ENCODE measurements around the gene MMP24OS. TPM values are rescaled to one million over a fixed set of nuclear protein-coding genes. Genes with fewer than 3 reads are reported as not detected.
A peak's percentile ranks its signal among the peaks of the same experiment; 100 is the strongest.

Gene MMP24OS
- total RNA-seq, 1 experiment from 2014 or later = 7.4 TPM

- H3K27me3 ChIP-seq (ENCODE audit: control insufficient read depth, insufficient read depth, low read length) = no peaks in the 10 kb centered on the region
- peaks cover 2% of the 10 kb centered on the region for H3K36me3 ChIP-seq (replicated peaks; ENCODE audit: control insufficient read depth, insufficient read depth, low read length)
- H3K4me3 ChIP-seq (ENCODE audit: insufficient read depth, low read depth, low read length) = no peak overlapping the region
- DNase-seq = no peak
Observed at GRCh38 chr20:35243317-35243716, 34.6 kb downstream of the MMP24OS start.

- H3K27me3 ChIP-seq (ENCODE audit: control insufficient read depth, insufficient read depth, low read length) = no peaks in the 10 kb centered on the region
- no peak overlapping the region for H3K4me3 ChIP-seq (ENCODE audit: insufficient read depth, low read depth, low read length)
- DNase-seq = no peak
- no peaks in the 10 kb centered on the region for H3K36me3 ChIP-seq (replicated peaks; ENCODE audit: control insufficient read depth, insufficient read depth, low read length)
Observed at GRCh38 chr20:35240811-35241293, 37.1 kb downstream of the MMP24OS start.

GRCh38 chr20:35240083-35240810 is 37.7 kb downstream of the MMP24OS start:
- H3K36me3 ChIP-seq (replicated peaks; ENCODE audit: control insufficient read depth, insufficient read depth, low read length) = no peaks in the 10 kb centered on the region
- no peak overlapping the region for H3K4me3 ChIP-seq (ENCODE audit: insufficient read depth, low read depth, low read length)
- no peaks in the 10 kb centered on the region for H3K27me3 ChIP-seq (ENCODE audit: control insufficient read depth, insufficient read depth, low read length)
- DNase-seq = no peak

GRCh38 chr20:35238735-35239134 is 39.2 kb downstream of the MMP24OS start:
- Histone ChIP-seq H3K4me3 (ENCODE audit: insufficient read depth, low read depth, low read length) (no peak overlapping the region), H3K27me3 (ENCODE audit: control insufficient read depth, insufficient read depth, low read length) (no peaks in the 10 kb centered on the region), H3K36me3 (replicated peaks; ENCODE audit: control insufficient read depth, insufficient read depth, low read length) (no peaks in the 10 kb centered on the region)
- DNase-seq = no peak

- H3K36me3 ChIP-seq (replicated peaks; ENCODE audit: control insufficient read depth, insufficient read depth, low read length) = no peaks in the 10 kb centered on the region
- no peaks in the 10 kb centered on the region for H3K27me3 ChIP-seq (ENCODE audit: control insufficient read depth, insufficient read depth, low read length)
- no peak overlapping the region for H3K4me3 ChIP-seq (ENCODE audit: insufficient read depth, low read depth, low read length)
- DNase-seq = no peak
Observed at GRCh38 chr20:35238170-35238569, 39.8 kb downstream of the MMP24OS start.

- Histone ChIP-seq H3K4me3 (ENCODE audit: insufficient read depth, low read depth, low read length) (no peak overlapping the region), H3K36me3 (replicated peaks; ENCODE audit: control insufficient read depth, insufficient read depth, low read length) (no peaks in the 10 kb centered on the region), H3K27me3 (ENCODE audit: control insufficient read depth, insufficient read depth, low read length) (no peaks in the 10 kb centered on the region)
- DNase-seq = no peak
Observed at GRCh38 chr20:35237486-35237885, 40.4 kb downstream of the MMP24OS start.

- no peaks in the 10 kb centered on the region for H3K36me3 ChIP-seq (replicated peaks; ENCODE audit: control insufficient read depth, insufficient read depth, low read length)
- no peak for DNase-seq
- H3K4me3 ChIP-seq (ENCODE audit: insufficient read depth, low read depth, low read length) = no peak overlapping the region
- H3K27me3 ChIP-seq (ENCODE audit: control insufficient read depth, insufficient read depth, low read length) = no peaks in the 10 kb centered on the region
Observed at GRCh38 chr20:35235881-35236280, 42.0 kb downstream of the MMP24OS start.

- Histone ChIP-seq H3K36me3 (replicated peaks; ENCODE audit: control insufficient read depth, insufficient read depth, low read length) (no peaks in the 10 kb centered on the region), H3K4me3 (ENCODE audit: insufficient read depth, low read depth, low read length) (no peak overlapping the region), H3K27me3 (ENCODE audit: control insufficient read depth, insufficient read depth, low read length) (peaks cover 2% of the 10 kb centered on the region; the same call in 1 of the 2 replicates)
- no peak for DNase-seq
Observed at GRCh38 chr20:35232575-35232974, 45.3 kb downstream of the MMP24OS start.

- no peaks in the 10 kb centered on the region for H3K36me3 ChIP-seq (replicated peaks; ENCODE audit: control insufficient read depth, insufficient read depth, low read length)
- peak; percentile 94 for DNase-seq
- H3K4me3 ChIP-seq (ENCODE audit: insufficient read depth, low read depth, low read length) = peak overlapping the region; percentile 13; the same call in 1 of the 2 replicates
- peaks cover 12% of the 10 kb centered on the region for H3K27me3 ChIP-seq (ENCODE audit: control insufficient read depth, insufficient read depth, low read length)
Observed at GRCh38 chr20:35226884-35227681, 50.8 kb downstream of the MMP24OS start.

Other genes with a start within 250 kb of the MMP24OS start
- 63.8 and 65.8 TPM in 2 replicates for gene TRPC4AP, start 185.3 kb downstream of the MMP24OS start, total RNA-seq (2014; rRNA removed; shearing (Covaris generic))
- gene EDEM2, start 130.8 kb downstream of the MMP24OS start, total RNA-seq (2014; rRNA removed; shearing (Covaris generic)) = 26.8 and 36.8 TPM in 2 replicates
- 64.9 and 89.6 TPM in 2 replicates for gene PROCR, start 106.0 kb downstream of the MMP24OS start, total RNA-seq (2014; rRNA removed; shearing (Covaris generic))
- gene MMP24, start 51.4 kb downstream of the MMP24OS start, total RNA-seq (2014; rRNA removed; shearing (Covaris generic)) = 14.8 and 21.1 TPM in 2 replicates
- gene EIF6, start 6.7 kb upstream of the MMP24OS start, total RNA-seq (2014; rRNA removed; shearing (Covaris generic)) = 212 and 246 TPM in 2 replicates
- not detected in 2 replicates for gene FAM83C, start 14.3 kb upstream of the MMP24OS start, total RNA-seq (2014; rRNA removed; shearing (Covaris generic))
- 48.2 and 49.5 TPM in 2 replicates for gene UQCC1, start 133.9 kb upstream of the MMP24OS start, total RNA-seq (2014; rRNA removed; shearing (Covaris generic))
- 0.03 TPM in 1 of 2 replicates, not detected in the other for gene GDF5, start 160.1 kb upstream of the MMP24OS start, total RNA-seq (2014; rRNA removed; shearing (Covaris generic))
- gene CEP250, start 177.5 kb upstream of the MMP24OS start, total RNA-seq (2014; rRNA removed; shearing (Covaris generic)) = 18.9 and 39.1 TPM in 2 replicates